Measurements from ENCODE around the gene ORM1.

The ORM1 gene

GRCh38 chr9:114294664-114295063 is 28.2 kb upstream of the ORM1 start:
- no peaks in the 10 kb centered on the region for H3K9me2 ChIP-seq (replicated peaks; ENCODE audit: insufficient read depth, low read length)
- H4K20me1 ChIP-seq (ENCODE audit: insufficient read depth, low read length) = no peaks in the 10 kb centered on the region
- H3K9ac ChIP-seq (ENCODE audit: low read length) = no peak overlapping the region
- H3K4me1 ChIP-seq (ENCODE audit: low read length) = no peaks in the 10 kb centered on the region
- no peak for TF ChIP-seq EZH2 (optimal IDR thresholded peaks at IDR 0.05; ENCODE audit: low read depth, low read length)
- no peak for TF ChIP-seq EZH2phosphoT487 (IDR thresholded peaks at IDR 0.05; ENCODE audit: low read length)
- no peak for TF ChIP-seq CTCF (IDR thresholded peaks at IDR 0.05; ENCODE audit: low read length)
- no peak overlapping the region for H3K4me3 ChIP-seq (ENCODE audit: low read length)
- DNase-seq = no peak
- no peaks in the 10 kb centered on the region for H3K27me3 ChIP-seq (replicated peaks; ENCODE audit: insufficient read depth, low read length)
- no peaks in the 10 kb centered on the region for H3K36me3 ChIP-seq (replicated peaks; ENCODE audit: insufficient read depth, low read length)
- H2AFZ ChIP-seq (ENCODE audit: low read length) = no peak overlapping the region
- H3K4me2 ChIP-seq (ENCODE audit: low read depth, low read length) = no peak overlapping the region
- H3K79me2 ChIP-seq (ENCODE audit: low read length) = no peaks in the 10 kb centered on the region
- no peaks in the 10 kb centered on the region for H3K9me3 ChIP-seq (replicated peaks; ENCODE audit: insufficient read depth, low read length)
- no peaks in the 10 kb centered on the region for H3F3A ChIP-seq (ENCODE audit: insufficient read depth, low read length)
- H3K27ac ChIP-seq (ENCODE audit: low read length) = no peak overlapping the region

GRCh38 chr9:114296338-114296737 is 26.6 kb upstream of the ORM1 start:
- Histone ChIP-seq H4K20me1 (ENCODE audit: insufficient read depth, low read length) (no peaks in the 10 kb centered on the region), H2AFZ (ENCODE audit: low read length) (no peak overlapping the region), H3K9me3 (replicated peaks; ENCODE audit: insufficient read depth, low read length) (no peaks in the 10 kb centered on the region), H3K36me3 (replicated peaks; ENCODE audit: insufficient read depth, low read length) (no peaks in the 10 kb centered on the region), H3K9me2 (replicated peaks; ENCODE audit: insufficient read depth, low read length) (no peaks in the 10 kb centered on the region), H3K4me3 (ENCODE audit: low read length) (no peak overlapping the region), H3F3A (ENCODE audit: insufficient read depth, low read length) (no peaks in the 10 kb centered on the region), H3K79me2 (ENCODE audit: low read length) (no peaks in the 10 kb centered on the region), H3K4me1 (ENCODE audit: low read length) (no peaks in the 10 kb centered on the region), H3K27ac (ENCODE audit: low read length) (no peak overlapping the region), H3K4me2 (ENCODE audit: low read depth, low read length) (no peak overlapping the region), H3K9ac (ENCODE audit: low read length) (no peak overlapping the region), H3K27me3 (replicated peaks; ENCODE audit: insufficient read depth, low read length) (no peaks in the 10 kb centered on the region)
- no peak for DNase-seq
- TF ChIP-seq EZH2 (optimal IDR thresholded peaks at IDR 0.05; ENCODE audit: low read depth, low read length) (no peak), EZH2phosphoT487 (IDR thresholded peaks at IDR 0.05; ENCODE audit: low read length) (no peak), CTCF (IDR thresholded peaks at IDR 0.05; ENCODE audit: low read length) (no peak)

GRCh38 chr9:114299286-114300152 is 23.4 kb upstream of the ORM1 start:
- Histone ChIP-seq H3K27ac (ENCODE audit: low read length) (no peak overlapping the region), H3F3A (ENCODE audit: insufficient read depth, low read length) (no peaks in the 10 kb centered on the region), H2AFZ (ENCODE audit: low read length) (no peak overlapping the region), H3K4me3 (ENCODE audit: low read length) (no peak overlapping the region), H3K36me3 (replicated peaks; ENCODE audit: insufficient read depth, low read length) (no peaks in the 10 kb centered on the region), H3K9ac (ENCODE audit: low read length) (no peak overlapping the region), H3K9me3 (replicated peaks; ENCODE audit: insufficient read depth, low read length) (no peaks in the 10 kb centered on the region), H3K9me2 (replicated peaks; ENCODE audit: insufficient read depth, low read length) (no peaks in the 10 kb centered on the region), H4K20me1 (ENCODE audit: insufficient read depth, low read length) (no peaks in the 10 kb centered on the region), H3K79me2 (ENCODE audit: low read length) (no peaks in the 10 kb centered on the region), H3K27me3 (replicated peaks; ENCODE audit: insufficient read depth, low read length) (no peaks in the 10 kb centered on the region), H3K4me2 (ENCODE audit: low read depth, low read length) (no peak overlapping the region), H3K4me1 (ENCODE audit: low read length) (no peaks in the 10 kb centered on the region)
- no peak for DNase-seq
- TF ChIP-seq CTCF (IDR thresholded peaks at IDR 0.05; ENCODE audit: low read length) (no peak), EZH2phosphoT487 (IDR thresholded peaks at IDR 0.05; ENCODE audit: low read length) (no peak), EZH2 (optimal IDR thresholded peaks at IDR 0.05; ENCODE audit: low read depth, low read length) (no peak)
